HCT116 (cell line): ENCODE results near the gene ZXDC.

Experiments used
- CEBPB ChIP-seq: IDR thresholded peaks from 2 replicates; pipeline ENCODE4 v1.6.1; 2012; ENCODE audit warnings: low read depth
- CTCF ChIP-seq, 3 experiments: fragments of 200-600 bp in 1 of 3; sonication (generic) in 1 of 3; IDR thresholded peaks in 2 of 3; conservative IDR thresholded peaks in 1 of 3; 2 replicates each; pipeline ENCODE4 v1.5.1; 2012 to 2017; ENCODE audit warnings: low read depth in 2 of 3, low read length in 2 of 3, antibody characterized with exemption in 1 of 3, borderline replicate concordance in 1 of 3, control low read depth in 1 of 3, mild to moderate bottlenecking in 1 of 3, mixed read lengths in 1 of 3, mixed run types in 1 of 3, moderate library complexity in 1 of 3; ENCODE audit not compliant: insufficient read depth in 1 of 3
- EGR1 ChIP-seq: IDR thresholded peaks from 2 replicates; pipeline ENCODE4 v1.6.1; 2012; ENCODE audit warnings: low read depth
- EZH2 ChIP-seq: fragments of 200-600 bp; sonication (generic); IDR thresholded peaks from 2 replicates; pipeline ENCODE4 v1.6.1; 2017; ENCODE audit warnings: antibody characterized with exemption, mixed run types
- EZH2phosphoT487 ChIP-seq: fragments of 200-600 bp; IDR thresholded peaks from 2 replicates; pipeline ENCODE4 v1.6.1; 2018; ENCODE audit warnings: antibody characterized with exemption, borderline replicate concordance
- JUND ChIP-seq: IDR thresholded peaks from 2 replicates; pipeline ENCODE4 v1.6.1; 2012
- MAX ChIP-seq: IDR thresholded peaks from 2 replicates; pipeline ENCODE4 v1.6.1; 2012
- POLR2A ChIP-seq: IDR thresholded peaks from 2 replicates; pipeline ENCODE4 v1.7.0; 2011; ENCODE audit warnings: borderline replicate concordance; ENCODE audit not compliant: insufficient read depth, insufficient read length; ENCODE audit errors: extremely low read depth
- POLR2AphosphoS5 ChIP-seq: IDR thresholded peaks from 2 replicates; pipeline ENCODE4 v1.6.1; 2011; ENCODE audit warnings: mild to moderate bottlenecking, low read depth, low read length, moderate library complexity
- RAD21 ChIP-seq: IDR thresholded peaks from 2 replicates; pipeline ENCODE4 v1.6.1; 2012; ENCODE audit warnings: low read depth, mild to moderate bottlenecking
- REST ChIP-seq: IDR thresholded peaks from 2 replicates; pipeline ENCODE4 v1.6.1; 2012; ENCODE audit warnings: low read depth
- SIN3A ChIP-seq: IDR thresholded peaks from 2 replicates; pipeline ENCODE4 v1.6.1; 2012; ENCODE audit warnings: low read depth
- SP1 ChIP-seq: IDR thresholded peaks from 2 replicates; pipeline ENCODE4 v1.6.1; 2012; ENCODE audit warnings: low read depth
- TCF7L2 ChIP-seq: IDR thresholded peaks from 2 replicates; pipeline ENCODE4 v1.7.0; 2011; ENCODE audit warnings: borderline replicate concordance, inconsistent platforms; ENCODE audit not compliant: insufficient read depth, insufficient read length; ENCODE audit errors: extremely low read depth

- no peak for TF ChIP-seq EZH2
- TF ChIP-seq CTCF (IDR thresholded peaks at IDR 0.05 in 2 of 3, conservative IDR thresholded peaks at IDR 0.05 in 1 of 3; ENCODE audit: borderline replicate concordance in 1 of 3, insufficient read depth in 1 of 3, low read depth in 2 of 3, low read length in 2 of 3), result peak; percentile 72 to 91 (median 84)
- TF ChIP-seq EGR1, result no peak
- TF ChIP-seq EZH2phosphoT487, result no peak
- TF ChIP-seq JUND, result no peak
- TF ChIP-seq REST, result no peak
- no peak for TF ChIP-seq TCF7L2
- TF ChIP-seq POLR2A, result no peak
- TF ChIP-seq POLR2AphosphoS5, result no peak
- TF ChIP-seq SIN3A, result no peak
- TF ChIP-seq RAD21, result peak; percentile 81
- no peak for TF ChIP-seq CEBPB
- TF ChIP-seq SP1, result no peak
- no peak for TF ChIP-seq MAX
Measured at GRCh38 chr3:126522363-126522788, 46.7 kb upstream of the ZXDC start.
